HL-60 (cell line): Measurements from ENCODE around the gene RFX8.

ENCODE experiments used
- GABPA ChIP-seq: IDR thresholded peaks from 2 replicates; pipeline ENCODE4 v1.6.1; 2012; ENCODE audit warnings: low read depth
- POLR2AphosphoS5 ChIP-seq: IDR thresholded peaks from 2 replicates; pipeline ENCODE4 v1.6.1; 2012; ENCODE audit warnings: low read depth
- REST ChIP-seq: IDR thresholded peaks from 2 replicates; pipeline ENCODE4 v1.6.1; 2012; ENCODE audit warnings: low read depth; ENCODE audit not compliant: insufficient replicate concordance
- SPI1 ChIP-seq: IDR thresholded peaks from 2 replicates; pipeline ENCODE4 v1.6.1; 2012; ENCODE audit warnings: low read depth, mild to moderate bottlenecking, borderline replicate concordance
- TF ChIP-seq, protein P1 (sequence below): IDR thresholded peaks from one replicate; pipeline ENCODE4 v1.5.1; 2011; ENCODE audit warnings: low read length, control low read depth, inconsistent platforms; ENCODE audit not compliant: insufficient read depth

DNA sequence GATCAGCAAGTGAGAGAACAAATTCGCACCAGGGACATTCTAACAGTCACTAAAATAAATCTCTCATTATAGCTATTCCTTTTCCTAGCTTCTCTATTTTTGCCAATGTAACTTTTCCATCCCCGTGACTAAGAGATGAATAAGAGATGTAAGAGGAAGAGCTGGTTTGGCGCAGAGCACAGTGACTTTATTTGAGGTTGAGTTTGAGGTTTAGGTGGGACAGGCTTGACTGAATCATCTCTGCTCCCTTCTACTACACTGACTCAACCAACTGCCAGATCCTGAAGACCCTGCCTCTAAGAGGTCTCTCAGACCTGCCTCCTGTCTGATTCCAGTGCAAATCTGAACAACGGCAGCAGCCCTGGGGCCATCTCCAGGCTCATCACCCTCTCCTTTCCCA is 28.0 kb downstream of the RFX8 start:
- TF ChIP-seq, protein P1, sequence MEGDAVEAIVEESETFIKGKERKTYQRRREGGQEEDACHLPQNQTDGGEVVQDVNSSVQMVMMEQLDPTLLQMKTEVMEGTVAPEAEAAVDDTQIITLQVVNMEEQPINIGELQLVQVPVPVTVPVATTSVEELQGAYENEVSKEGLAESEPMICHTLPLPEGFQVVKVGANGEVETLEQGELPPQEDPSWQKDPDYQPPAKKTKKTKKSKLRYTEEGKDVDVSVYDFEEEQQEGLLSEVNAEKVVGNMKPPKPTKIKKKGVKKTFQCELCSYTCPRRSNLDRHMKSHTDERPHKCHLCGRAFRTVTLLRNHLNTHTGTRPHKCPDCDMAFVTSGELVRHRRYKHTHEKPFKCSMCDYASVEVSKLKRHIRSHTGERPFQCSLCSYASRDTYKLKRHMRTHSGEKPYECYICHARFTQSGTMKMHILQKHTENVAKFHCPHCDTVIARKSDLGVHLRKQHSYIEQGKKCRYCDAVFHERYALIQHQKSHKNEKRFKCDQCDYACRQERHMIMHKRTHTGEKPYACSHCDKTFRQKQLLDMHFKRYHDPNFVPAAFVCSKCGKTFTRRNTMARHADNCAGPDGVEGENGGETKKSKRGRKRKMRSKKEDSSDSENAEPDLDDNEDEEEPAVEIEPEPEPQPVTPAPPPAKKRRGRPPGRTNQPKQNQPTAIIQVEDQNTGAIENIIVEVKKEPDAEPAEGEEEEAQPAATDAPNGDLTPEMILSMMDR, result no peak
- no peak for TF ChIP-seq REST
- TF ChIP-seq POLR2AphosphoS5, result no peak
- TF ChIP-seq GABPA, result no peak
- TF ChIP-seq SPI1, result peak; percentile 55; the same call in 1 of the 2 replicates
